GM18861 (cell line): Measurements from ENCODE around the gene SLC35E3.

Experiments used
- ATAC-seq: cut with Tn5 transposase; IDR thresholded peaks from one replicate; pipeline ENCODE4 v1.9.1; 2021; ENCODE audit not compliant: unreplicated experiment

The SLC35E3 gene

GRCh38 chr12:68745904-68746571 lies at the start of gene SLC35E3:
TSS of gene SLC35E3 (plus strand) at chr12:68746176. CDS start at chr12:68746378, 202 bp downstream.
- peak; percentile 94 for ATAC-seq

- ATAC-seq = no peak
These were observed 46.5 kb upstream of the SLC35E3 start for GRCh38 chr12:68699486-68699885.

GRCh38 chr12:68727776-68728175 lies 18.2 kb upstream of the SLC35E3 start:
- ATAC-seq = no peak

GRCh38 chr12:68733661-68734071 lies 12.3 kb upstream of the SLC35E3 start:
- ATAC-seq = no peak

- no peak for ATAC-seq
These were observed 6.1 kb upstream of the SLC35E3 start for GRCh38 chr12:68739891-68740290.

GRCh38 chr12:68743356-68743755 lies 2.6 kb upstream of the SLC35E3 start:
- no peak for ATAC-seq

- ATAC-seq = peak; percentile 1
These were observed 536 bp upstream of the SLC35E3 start for GRCh38 chr12:68745376-68745903.

GRCh38 chr12:68746572-68747180 lies 700 bp downstream of the SLC35E3 start:
- peak; percentile 21 for ATAC-seq

- no peak for ATAC-seq
These were observed 3.5 kb downstream of the SLC35E3 start for GRCh38 chr12:68749443-68749842.

- no peak for ATAC-seq
These were observed 3.9 kb downstream of the SLC35E3 start for GRCh38 chr12:68749861-68750260.

GRCh38 chr12:68750506-68750905 lies 4.5 kb downstream of the SLC35E3 start:
- no peak for ATAC-seq

- ATAC-seq = no peak
These were observed 9.7 kb downstream of the SLC35E3 start for GRCh38 chr12:68755536-68756243.

- ATAC-seq = no peak
These were observed 13.9 kb downstream of the SLC35E3 start for GRCh38 chr12:68759852-68760251.

GRCh38 chr12:68760806-68761441 lies 14.9 kb downstream of the SLC35E3 start:
- ATAC-seq = no peak

- ATAC-seq = no peak
These were observed 15.5 kb downstream of the SLC35E3 start for GRCh38 chr12:68761442-68761812.

- no peak for ATAC-seq
These were observed 16.1 kb downstream of the SLC35E3 start for GRCh38 chr12:68761901-68762630.

- ATAC-seq = no peak
These were observed 16.7 kb downstream of the SLC35E3 start for GRCh38 chr12:68762691-68763090.

GRCh38 chr12:68765696-68766095 lies 19.7 kb downstream of the SLC35E3 start:
- no peak for ATAC-seq

GRCh38 chr12:68766646-68767045 lies 20.7 kb downstream of the SLC35E3 start:
- no peak for ATAC-seq

- no peak for ATAC-seq
These were observed 21.2 kb downstream of the SLC35E3 start for GRCh38 chr12:68767191-68767590.

GRCh38 chr12:68768431-68768939 lies 22.5 kb downstream of the SLC35E3 start:
- no peak for ATAC-seq
